Measurements from ENCODE around the gene ZBP1. TPM values are rescaled to one million over a fixed set of nuclear protein-coding genes. Genes with fewer than 3 reads are reported as not detected.

The ZBP1 gene
- total RNA-seq, 1 donor from 2014 or later, result not detected

- H3K4me1 Mint-ChIP-seq (ENCODE audit: low read depth), result peaks cover 10% of the 10 kb centered on the region
These were observed 27.9 kb upstream of the ZBP1 start for GRCh38 chr20:57647933-57648785.

GRCh38 chr20:57647006-57647932 lies 27.0 kb upstream of the ZBP1 start:
- no peak for TF ChIP-seq CTCF (IDR thresholded peaks at IDR 0.05; ENCODE audit: unreplicated experiment)
- peaks cover 13% of the 10 kb centered on the region for H3K36me3 Mint-ChIP-seq (ENCODE audit: insufficient read depth)
- peaks cover 8% of the 10 kb centered on the region for H3K27me3 Mint-ChIP-seq
- peaks cover 10% of the 10 kb centered on the region for H3K4me1 Mint-ChIP-seq (ENCODE audit: low read depth)
- H3K4me3 Mint-ChIP-seq (ENCODE audit: low read depth), result no peak overlapping the region
- H3K9me3 Mint-ChIP-seq (ENCODE audit: low read depth), result peaks cover 17% of the 10 kb centered on the region
- no peak overlapping the region for H3K27ac Mint-ChIP-seq
- no peak for DNase-seq (ENCODE audit: low spot score, unreplicated experiment)

More at GRCh38 chr20:57647933-57648785, 27.9 kb upstream of the ZBP1 start:
- DNase-seq (ENCODE audit: low spot score, unreplicated experiment), result no peak
- Mint-ChIP-seq H3K4me3 (ENCODE audit: low read depth) (no peak overlapping the region), H3K27me3 (peaks cover 8% of the 10 kb centered on the region), H3K36me3 (ENCODE audit: insufficient read depth) (peaks cover 13% of the 10 kb centered on the region), H3K27ac (no peak overlapping the region), H3K9me3 (ENCODE audit: low read depth) (peaks cover 17% of the 10 kb centered on the region)
- no peak for TF ChIP-seq CTCF (IDR thresholded peaks at IDR 0.05; ENCODE audit: unreplicated experiment)

GRCh38 chr20:57638895-57639236 lies 18.6 kb upstream of the ZBP1 start:
- H3K4me1 Mint-ChIP-seq (ENCODE audit: low read depth), result no peaks in the 10 kb centered on the region
- H3K27ac Mint-ChIP-seq, result no peak overlapping the region
- no peak overlapping the region for H3K4me3 Mint-ChIP-seq (ENCODE audit: low read depth)
- peaks cover under 1% of the 10 kb centered on the region for H3K9me3 Mint-ChIP-seq (ENCODE audit: low read depth)
- TF ChIP-seq CTCF (IDR thresholded peaks at IDR 0.05; ENCODE audit: unreplicated experiment), result no peak
- H3K36me3 Mint-ChIP-seq (ENCODE audit: insufficient read depth), result no peaks in the 10 kb centered on the region
- peaks cover 12% of the 10 kb centered on the region for H3K27me3 Mint-ChIP-seq
- no peak for DNase-seq (ENCODE audit: low spot score, unreplicated experiment)

- Mint-ChIP-seq H3K27me3 (peaks cover 12% of the 10 kb centered on the region), H3K9me3 (ENCODE audit: low read depth) (no peaks in the 10 kb centered on the region), H3K36me3 (ENCODE audit: insufficient read depth) (no peaks in the 10 kb centered on the region), H3K4me1 (ENCODE audit: low read depth) (no peaks in the 10 kb centered on the region), H3K27ac (no peak overlapping the region), H3K4me3 (ENCODE audit: low read depth) (no peak overlapping the region)
- TF ChIP-seq CTCF (IDR thresholded peaks at IDR 0.05; ENCODE audit: unreplicated experiment), result no peak
- no peak for DNase-seq (ENCODE audit: low spot score, unreplicated experiment)
These were observed 18.1 kb upstream of the ZBP1 start for GRCh38 chr20:57638173-57638894.

All from progenitor cell of endocrine pancreas (in vitro differentiated cells).